Measurements from ENCODE around the gene CPPED1. TPM values are rescaled to one million over a fixed set of nuclear protein-coding genes. Genes with fewer than 3 reads are reported as not detected.

CPPED1 gene
- total and polyA plus RNA-seq, 2 donors (not counting 1 experiment from before 2014, with no cell fraction given): 7.4 to 19.8 TPM

DNA sequence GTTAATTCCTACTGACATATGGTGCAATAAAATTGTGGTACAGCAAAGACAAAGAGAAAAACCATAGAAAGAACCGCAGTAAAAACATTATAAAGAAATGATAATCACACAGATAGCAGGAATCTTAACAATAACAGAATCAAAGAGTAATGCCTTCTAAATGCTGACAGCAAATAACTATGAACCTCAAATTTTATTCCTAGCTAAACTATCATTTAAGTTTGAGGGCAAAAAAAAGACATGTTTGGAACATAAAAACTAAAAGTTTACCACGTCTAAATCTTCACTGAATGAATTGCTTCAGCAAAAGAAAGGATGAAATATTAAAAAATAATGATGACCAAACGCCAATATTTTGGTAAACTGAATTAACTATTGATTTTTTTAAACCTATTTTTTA lies 135.8 kb downstream of the CPPED1 start:
- Histone ChIP-seq H3K27me3 (ENCODE audit: control insufficient read depth, insufficient read depth, low read length) (no peaks in the 10 kb centered on the region), H3K79me2 (ENCODE audit: control insufficient read depth, insufficient read depth, low read length) (no peaks in the 10 kb centered on the region), H3K27ac (ENCODE audit: insufficient read depth, low read length) (no peak overlapping the region), H3K36me3 (ENCODE audit: control insufficient read depth, insufficient read depth, low read length) (no peaks in the 10 kb centered on the region), H3K4me3 (replicated peaks in 1 of 4; ENCODE audit: control extremely low read depth in 1 of 4, insufficient read depth in 1 of 4, low read depth in 3 of 4, low read length in 4 of 4) (no peak overlapping the region), H3K9me3 (ENCODE audit: control insufficient read depth, insufficient read depth, low read depth, low read length) (no peaks in the 10 kb centered on the region), H4K20me1 (ENCODE audit: control insufficient read depth, extremely low read depth, insufficient read depth, low read length) (no peaks in the 10 kb centered on the region), H3K4me1 (ENCODE audit: control insufficient read depth, extremely low read depth, insufficient read depth, low read length) (no peaks in the 10 kb centered on the region), H3K4me2 (ENCODE audit: extremely low read depth, insufficient read depth, low read length) (no peak overlapping the region), H2AFZ (ENCODE audit: low read length) (no peak overlapping the region), H3K9ac (ENCODE audit: insufficient read depth, low read length) (no peak overlapping the region)
- DNase-seq (ENCODE audit: low read depth in 2 of 2): no peak
- no peak for TF ChIP-seq CTCF (conservative IDR thresholded peaks at IDR 0.05 in 1 of 2, IDR thresholded peaks at IDR 0.05 in 1 of 2; ENCODE audit: low read depth in 1 of 2, low read length in 2 of 2)
- no peak for TF ChIP-seq EZH2 (IDR thresholded peaks at IDR 0.05; ENCODE audit: low read length, missing control alignments)

DNA sequence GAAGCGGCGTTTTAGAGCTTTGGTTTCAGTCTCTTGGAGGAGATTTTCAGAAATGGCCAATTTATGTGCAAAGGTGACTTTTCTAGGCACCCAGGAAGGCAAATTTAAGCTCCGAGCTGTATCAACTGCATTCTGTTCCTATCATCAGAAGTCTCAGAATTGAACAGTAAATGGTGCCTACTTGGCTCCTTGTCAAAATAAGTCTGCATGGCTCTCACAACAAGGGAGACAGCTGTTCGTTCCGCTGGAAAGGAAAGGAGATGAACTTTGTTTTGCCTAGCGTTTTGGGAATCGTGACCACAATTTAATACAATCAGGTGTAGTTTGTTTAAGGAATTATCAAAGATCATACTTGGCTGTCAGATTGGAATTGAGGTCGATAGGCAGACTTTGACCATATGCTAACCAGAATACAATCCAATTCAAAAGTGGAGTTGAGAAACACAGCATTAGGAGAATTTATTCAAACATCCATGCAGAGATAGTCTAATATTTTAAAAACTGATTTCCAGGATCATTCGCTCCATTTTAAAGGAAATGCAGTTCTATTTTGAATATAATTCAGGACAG lies 139.4 kb downstream of the CPPED1 start:
- Histone ChIP-seq H3K27me3 (ENCODE audit: control insufficient read depth, insufficient read depth, low read length) (no peaks in the 10 kb centered on the region), H3K27ac (ENCODE audit: insufficient read depth, low read length) (no peak overlapping the region), H4K20me1 (ENCODE audit: control insufficient read depth, extremely low read depth, insufficient read depth, low read length) (no peaks in the 10 kb centered on the region), H3K4me2 (ENCODE audit: extremely low read depth, insufficient read depth, low read length) (no peak overlapping the region), H3K4me3 (replicated peaks in 1 of 4; ENCODE audit: control extremely low read depth in 1 of 4, insufficient read depth in 1 of 4, low read depth in 3 of 4, low read length in 4 of 4) (no peak overlapping the region), H3K79me2 (ENCODE audit: control insufficient read depth, insufficient read depth, low read length) (no peaks in the 10 kb centered on the region), H3K36me3 (ENCODE audit: control insufficient read depth, insufficient read depth, low read length) (no peaks in the 10 kb centered on the region), H3K4me1 (ENCODE audit: control insufficient read depth, extremely low read depth, insufficient read depth, low read length) (no peaks in the 10 kb centered on the region), H3K9me3 (ENCODE audit: control insufficient read depth, insufficient read depth, low read depth, low read length) (no peaks in the 10 kb centered on the region), H2AFZ (ENCODE audit: low read length) (no peak overlapping the region), H3K9ac (ENCODE audit: insufficient read depth, low read length) (no peak overlapping the region)
- TF ChIP-seq EZH2 (IDR thresholded peaks at IDR 0.05; ENCODE audit: low read length, missing control alignments) (no peak), CTCF (conservative IDR thresholded peaks at IDR 0.05 in 1 of 2, IDR thresholded peaks at IDR 0.05 in 1 of 2; ENCODE audit: low read depth in 1 of 2, low read length in 2 of 2) (no peak)
- DNase-seq (ENCODE audit: low read depth in 2 of 2): no peak

DNA sequence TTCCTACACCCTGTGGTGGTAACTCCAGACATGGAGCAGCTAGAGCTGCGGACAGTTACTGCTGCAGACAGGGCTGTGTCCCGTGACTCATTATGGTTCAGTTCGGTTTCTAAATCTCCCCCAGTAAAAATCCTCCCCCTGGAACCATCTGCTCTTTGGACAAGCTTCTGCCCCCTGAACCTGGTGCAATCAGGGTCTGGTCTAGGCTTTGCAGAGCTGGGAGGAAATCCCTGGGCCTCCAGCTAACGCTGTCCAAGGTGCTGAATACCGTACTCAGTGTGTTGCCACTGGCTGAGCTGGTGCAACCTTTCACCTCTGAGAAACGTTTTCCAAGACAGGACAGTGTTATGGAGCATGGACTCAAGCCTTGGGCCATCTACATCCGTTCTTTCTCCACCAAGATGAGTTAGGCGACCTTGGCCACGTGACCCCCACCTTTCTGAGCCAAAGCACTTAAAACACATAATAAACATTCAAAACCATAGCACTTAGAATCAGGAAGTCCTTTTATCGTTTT lies 142.0 kb downstream of the CPPED1 start:
- Histone ChIP-seq H3K4me2 (ENCODE audit: extremely low read depth, insufficient read depth, low read length) (no peak overlapping the region), H4K20me1 (ENCODE audit: control insufficient read depth, extremely low read depth, insufficient read depth, low read length) (no peaks in the 10 kb centered on the region), H2AFZ (ENCODE audit: low read length) (no peak overlapping the region), H3K27ac (ENCODE audit: insufficient read depth, low read length) (no peak overlapping the region), H3K27me3 (ENCODE audit: control insufficient read depth, insufficient read depth, low read length) (no peaks in the 10 kb centered on the region), H3K9ac (ENCODE audit: insufficient read depth, low read length) (no peak overlapping the region), H3K36me3 (ENCODE audit: control insufficient read depth, insufficient read depth, low read length) (no peaks in the 10 kb centered on the region), H3K4me1 (ENCODE audit: control insufficient read depth, extremely low read depth, insufficient read depth, low read length) (no peaks in the 10 kb centered on the region), H3K9me3 (ENCODE audit: control insufficient read depth, insufficient read depth, low read depth, low read length) (no peaks in the 10 kb centered on the region), H3K4me3 (replicated peaks in 1 of 4; ENCODE audit: control extremely low read depth in 1 of 4, insufficient read depth in 1 of 4, low read depth in 3 of 4, low read length in 4 of 4) (no peak overlapping the region), H3K79me2 (ENCODE audit: control insufficient read depth, insufficient read depth, low read length) (no peaks in the 10 kb centered on the region)
- peak; percentile 22 to 23 for DNase-seq (ENCODE audit: low read depth in 2 of 2)
- TF ChIP-seq CTCF (conservative IDR thresholded peaks at IDR 0.05 in 1 of 2, IDR thresholded peaks at IDR 0.05 in 1 of 2; ENCODE audit: low read depth in 1 of 2, low read length in 2 of 2) (no peak), EZH2 (IDR thresholded peaks at IDR 0.05; ENCODE audit: low read length, missing control alignments) (no peak)

All from fibroblast of lung (primary cell).